GM12878 (cell line): ENCODE results near the gene TMCO6. TPM values are rescaled to one million over a fixed set of nuclear protein-coding genes. Genes with fewer than 3 reads are reported as not detected.
"Not testable (repeated sequence)": the region's sequence is repeated elsewhere in the genome, so short reads cannot be mapped to it uniquely, and the experiment has no call there.

ENCODE experiments used
- ATAC-seq: fragments of 200-7000 bp; cut with Tn5 transposase; 3 replicates; pipeline ENCODE4 v1.9.1; 2020; ENCODE audit warnings: mild to moderate bottlenecking, moderate library complexity
- BruUV-seq: library from RNA; stranded (reverse); fragments of 400-500 nt; replicated peaks from 2 replicates; lab custom pipeline; 2021; lab: Mats Ljungman, UMichigan
- CTCF ChIA-PET: fragments of 300-600 bp; sonication (Branson Sonifier 250); formaldehyde crosslinking; extraction: SDS; loops from one replicate; lab custom pipeline; 2021; ENCODE audit warnings: inconsistent platforms; lab: Yijun Ruan, JAX
- POLR2A ChIA-PET: fragments of 350-600 bp; formaldehyde crosslinking; extraction: SDS; loops from one replicate; lab custom pipeline; 2021; ENCODE audit warnings: inconsistent platforms; lab: Charles Lee
- RAD21 ChIA-PET: fragments of 300-600 bp; sonication (Branson Sonifier 250); formaldehyde crosslinking; loops from one replicate; lab custom pipeline; 2023; ENCODE audit warnings: antibody characterized with exemption; ENCODE audit not compliant: unreplicated experiment; lab: Charles Lee
- SMC1A ChIA-PET: fragments of 300-600 bp; sonication (Branson Sonifier 250); formaldehyde crosslinking; loops from one replicate; lab custom pipeline; 2023; ENCODE audit not compliant: unreplicated experiment, uncharacterized antibody; lab: Charles Lee
- DNase-seq: peaks from one replicate; pipeline ENCODE4 v3.0.0-alpha.2; 2011; ENCODE audit warnings: low read depth, low spot score
- FAIRE-seq: peaks from 3 replicates; lab custom pipeline; 2011; peaks lifted over from hg19 to GRCh38; lab: Jason Lieb, UNC
- H2AFZ ChIP-seq: 2 replicates; pipeline ENCODE4 v1.6.0; 2011; ENCODE audit warnings: low read depth, low read length, control low read depth; ENCODE audit not compliant: control insufficient read depth
- H3K27ac ChIP-seq: 2 replicates; pipeline ENCODE4 v1.5.1; 2011; ENCODE audit warnings: control low read depth; ENCODE audit not compliant: control insufficient read depth, insufficient read depth
- H3K27me3 ChIP-seq, 2 experiments: replicated peaks in 1 of 2; 2 replicates each; pipeline versions ENCODE4 v1.6.0 to v1.6.1; 2011; ENCODE audit warnings: low read length in 1 of 2; ENCODE audit not compliant: control insufficient read depth in 2 of 2, insufficient read depth in 2 of 2
- H3K36me3 ChIP-seq, 2 experiments: 2 replicates each; pipeline ENCODE4 v1.5.1; 2011; ENCODE audit warnings: low read length in 1 of 2; ENCODE audit not compliant: control insufficient read depth in 2 of 2, insufficient read depth in 2 of 2
- H3K4me1 ChIP-seq: 2 replicates; pipeline ENCODE4 v1.6.1; 2011; ENCODE audit warnings: mild to moderate bottlenecking, low read length, moderate library complexity, mixed read lengths; ENCODE audit not compliant: control insufficient read depth, insufficient read depth
- H3K4me2 ChIP-seq: 2 replicates; pipeline ENCODE4 v1.6.0; 2011; ENCODE audit warnings: control low read depth; ENCODE audit not compliant: control insufficient read depth, insufficient read depth
- H3K4me3 ChIP-seq: fragments of 200-600 bp; sonication (generic); 2 replicates; pipeline ENCODE4 v1.5.1; 2016
- H3K79me2 ChIP-seq: 2 replicates; pipeline ENCODE4 v1.6.0; 2011; ENCODE audit warnings: low read length; ENCODE audit not compliant: control insufficient read depth, insufficient read depth
- H3K9ac ChIP-seq: 2 replicates; pipeline ENCODE4 v1.8.0; 2011; ENCODE audit warnings: low read length, control low read depth, mixed read lengths; ENCODE audit not compliant: control insufficient read depth, insufficient read depth
- H3K9me3 ChIP-seq: replicated peaks from 3 replicates; pipeline ENCODE4 v1.5.1; 2011; ENCODE audit warnings: mild to moderate bottlenecking, low read length; ENCODE audit not compliant: control insufficient read depth, insufficient read depth
- H4K20me1 ChIP-seq: 2 replicates; pipeline ENCODE4 v1.6.0; 2011; ENCODE audit not compliant: control insufficient read depth, insufficient read depth
- CBFB ChIP-seq: IDR thresholded peaks from 2 replicates; pipeline ENCODE4 v1.6.1; 2016; ENCODE audit warnings: antibody characterized with exemption, low read depth
- MXI1 ChIP-seq: fragments of 150-350 bp; IDR thresholded peaks from 2 replicates; pipeline ENCODE4 v1.6.1; 2011; ENCODE audit warnings: low read depth, mild to moderate bottlenecking, inconsistent platforms, low read length, improper control_type of control experiment
- RAD21 ChIP-seq: IDR thresholded peaks from 2 replicates; pipeline ENCODE4 v1.6.1; 2011; ENCODE audit warnings: mild to moderate bottlenecking, low read depth, low read length, moderate library complexity; ENCODE audit not compliant: insufficient read depth
- WGBS: methylation state at CpG from one replicate; pipeline ENCODE4 v1.1.6; 2016; ENCODE audit warnings: low lambda C conversion rate; ENCODE audit not compliant: insufficient replicate concordance, insufficient coverage; ENCODE audit errors: missing lambda C conversion rate; 5-methylcytosine and 5-hydroxymethylcytosine counted together
- in situ Hi-C: fragments of 300-500 bp; cut with MboI; formaldehyde crosslinking; loops from 9 replicates; pipeline ENCODE4 v1.14.3; 2018; ENCODE audit warnings: mixed read lengths
- intact Hi-C: fragments of 100-400 bp; cut with micrococcal nuclease; formaldehyde crosslinking; loops from one replicate; pipeline ENCODE4 v1.14.2; 2022; ENCODE audit not compliant: unreplicated experiment
- polyA plus RNA-seq, 11 experiments: library from polyadenylated mRNA; depleted of rRNA in 4 of 11; unstranded in 6 of 11; stranded (reverse) in 5 of 11; fragments of >200 nt; fragmentation: Nextera tagmentation in 4 of 11; fragmentation: Illumina TruSeq in 1 of 11; extraction: Ambion mirVana in 4 of 11; extraction: Trizol in 1 of 11; gene quantifications; 1 replicate in 1 of 11; 2 replicates in 10 of 11; pipeline versions ENCODE4 v1.2.1 to v1.2.3, GENCODE V29; 2011 to 2016; ENCODE audit warnings: inconsistent platforms in 2 of 11, missing spikeins in 2 of 11, low read depth in 1 of 11
- total RNA-seq, 4 experiments: library from RNA; depleted of rRNA in 3 of 4; stranded (reverse); fragments of >200 nt in 3 of 4; fragmentation: Illumina TruSeq in 1 of 4; extraction: Trizol in 1 of 4; gene quantifications; 2 replicates each; pipeline versions ENCODE4 v1.2.1 to v1.2.3, GENCODE V29; 2013 to 2021
- TF ChIP-seq, protein P1 (sequence below): IDR thresholded peaks from 2 replicates; pipeline ENCODE4 v1.6.1; 2012; ENCODE audit warnings: mild to moderate bottlenecking, low read depth, low read length
- TF ChIP-seq, protein P2 (sequence below): fragments of 450-650 bp; IDR thresholded peaks from 2 replicates; pipeline ENCODE4 v1.6.1; 2017; ENCODE audit warnings: antibody characterized with exemption, mild to moderate bottlenecking, moderate library complexity
- TF ChIP-seq, protein P3 (sequence below): fragments of 450-650 bp; formaldehyde crosslinking; IDR thresholded peaks from 2 replicates; pipeline ENCODE4 v1.5.0; 2022; ENCODE audit warnings: mild to moderate bottlenecking, missing genetic modification characterization

Gene TMCO6
- total and polyA plus RNA-seq, 10 of the 15 experiments (the other 5 are each of a cell fraction or from before 2014, with no cell fraction given): 4.1 to 21.6 (median 11.7) TPM

DNA sequence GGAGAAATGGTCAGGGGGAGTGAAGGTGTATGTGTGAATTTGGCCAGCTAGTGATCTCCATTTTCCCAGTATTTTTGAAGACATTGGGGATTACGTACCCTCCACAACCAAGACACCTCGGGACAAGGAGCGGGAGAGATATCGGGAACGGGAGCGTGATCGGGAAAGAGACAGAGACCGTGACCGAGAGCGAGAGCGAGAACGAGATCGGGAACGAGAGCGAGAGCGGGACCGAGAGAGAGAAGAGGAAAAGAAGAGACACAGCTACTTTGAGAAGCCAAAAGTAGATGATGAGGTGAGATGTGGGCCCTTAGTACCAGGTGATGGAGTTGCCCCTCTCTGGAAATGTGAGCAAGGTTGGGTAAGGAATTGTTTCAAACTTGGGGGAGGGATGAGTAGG, 19.6 kb downstream of the TMCO6 start:
- H3K27ac ChIP-seq: no peak overlapping the region
- TF ChIP-seq, protein P1, sequence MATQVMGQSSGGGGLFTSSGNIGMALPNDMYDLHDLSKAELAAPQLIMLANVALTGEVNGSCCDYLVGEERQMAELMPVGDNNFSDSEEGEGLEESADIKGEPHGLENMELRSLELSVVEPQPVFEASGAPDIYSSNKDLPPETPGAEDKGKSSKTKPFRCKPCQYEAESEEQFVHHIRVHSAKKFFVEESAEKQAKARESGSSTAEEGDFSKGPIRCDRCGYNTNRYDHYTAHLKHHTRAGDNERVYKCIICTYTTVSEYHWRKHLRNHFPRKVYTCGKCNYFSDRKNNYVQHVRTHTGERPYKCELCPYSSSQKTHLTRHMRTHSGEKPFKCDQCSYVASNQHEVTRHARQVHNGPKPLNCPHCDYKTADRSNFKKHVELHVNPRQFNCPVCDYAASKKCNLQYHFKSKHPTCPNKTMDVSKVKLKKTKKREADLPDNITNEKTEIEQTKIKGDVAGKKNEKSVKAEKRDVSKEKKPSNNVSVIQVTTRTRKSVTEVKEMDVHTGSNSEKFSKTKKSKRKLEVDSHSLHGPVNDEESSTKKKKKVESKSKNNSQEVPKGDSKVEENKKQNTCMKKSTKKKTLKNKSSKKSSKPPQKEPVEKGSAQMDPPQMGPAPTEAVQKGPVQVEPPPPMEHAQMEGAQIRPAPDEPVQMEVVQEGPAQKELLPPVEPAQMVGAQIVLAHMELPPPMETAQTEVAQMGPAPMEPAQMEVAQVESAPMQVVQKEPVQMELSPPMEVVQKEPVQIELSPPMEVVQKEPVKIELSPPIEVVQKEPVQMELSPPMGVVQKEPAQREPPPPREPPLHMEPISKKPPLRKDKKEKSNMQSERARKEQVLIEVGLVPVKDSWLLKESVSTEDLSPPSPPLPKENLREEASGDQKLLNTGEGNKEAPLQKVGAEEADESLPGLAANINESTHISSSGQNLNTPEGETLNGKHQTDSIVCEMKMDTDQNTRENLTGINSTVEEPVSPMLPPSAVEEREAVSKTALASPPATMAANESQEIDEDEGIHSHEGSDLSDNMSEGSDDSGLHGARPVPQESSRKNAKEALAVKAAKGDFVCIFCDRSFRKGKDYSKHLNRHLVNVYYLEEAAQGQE: no peak
- TF ChIP-seq, protein P2, sequence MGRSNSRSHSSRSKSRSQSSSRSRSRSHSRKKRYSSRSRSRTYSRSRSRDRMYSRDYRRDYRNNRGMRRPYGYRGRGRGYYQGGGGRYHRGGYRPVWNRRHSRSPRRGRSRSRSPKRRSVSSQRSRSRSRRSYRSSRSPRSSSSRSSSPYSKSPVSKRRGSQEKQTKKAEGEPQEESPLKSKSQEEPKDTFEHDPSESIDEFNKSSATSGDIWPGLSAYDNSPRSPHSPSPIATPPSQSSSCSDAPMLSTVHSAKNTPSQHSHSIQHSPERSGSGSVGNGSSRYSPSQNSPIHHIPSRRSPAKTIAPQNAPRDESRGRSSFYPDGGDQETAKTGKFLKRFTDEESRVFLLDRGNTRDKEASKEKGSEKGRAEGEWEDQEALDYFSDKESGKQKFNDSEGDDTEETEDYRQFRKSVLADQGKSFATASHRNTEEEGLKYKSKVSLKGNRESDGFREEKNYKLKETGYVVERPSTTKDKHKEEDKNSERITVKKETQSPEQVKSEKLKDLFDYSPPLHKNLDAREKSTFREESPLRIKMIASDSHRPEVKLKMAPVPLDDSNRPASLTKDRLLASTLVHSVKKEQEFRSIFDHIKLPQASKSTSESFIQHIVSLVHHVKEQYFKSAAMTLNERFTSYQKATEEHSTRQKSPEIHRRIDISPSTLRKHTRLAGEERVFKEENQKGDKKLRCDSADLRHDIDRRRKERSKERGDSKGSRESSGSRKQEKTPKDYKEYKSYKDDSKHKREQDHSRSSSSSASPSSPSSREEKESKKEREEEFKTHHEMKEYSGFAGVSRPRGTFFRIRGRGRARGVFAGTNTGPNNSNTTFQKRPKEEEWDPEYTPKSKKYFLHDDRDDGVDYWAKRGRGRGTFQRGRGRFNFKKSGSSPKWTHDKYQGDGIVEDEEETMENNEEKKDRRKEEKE: no peak
- no peak for TF ChIP-seq RAD21
- TF ChIP-seq, protein P3, sequence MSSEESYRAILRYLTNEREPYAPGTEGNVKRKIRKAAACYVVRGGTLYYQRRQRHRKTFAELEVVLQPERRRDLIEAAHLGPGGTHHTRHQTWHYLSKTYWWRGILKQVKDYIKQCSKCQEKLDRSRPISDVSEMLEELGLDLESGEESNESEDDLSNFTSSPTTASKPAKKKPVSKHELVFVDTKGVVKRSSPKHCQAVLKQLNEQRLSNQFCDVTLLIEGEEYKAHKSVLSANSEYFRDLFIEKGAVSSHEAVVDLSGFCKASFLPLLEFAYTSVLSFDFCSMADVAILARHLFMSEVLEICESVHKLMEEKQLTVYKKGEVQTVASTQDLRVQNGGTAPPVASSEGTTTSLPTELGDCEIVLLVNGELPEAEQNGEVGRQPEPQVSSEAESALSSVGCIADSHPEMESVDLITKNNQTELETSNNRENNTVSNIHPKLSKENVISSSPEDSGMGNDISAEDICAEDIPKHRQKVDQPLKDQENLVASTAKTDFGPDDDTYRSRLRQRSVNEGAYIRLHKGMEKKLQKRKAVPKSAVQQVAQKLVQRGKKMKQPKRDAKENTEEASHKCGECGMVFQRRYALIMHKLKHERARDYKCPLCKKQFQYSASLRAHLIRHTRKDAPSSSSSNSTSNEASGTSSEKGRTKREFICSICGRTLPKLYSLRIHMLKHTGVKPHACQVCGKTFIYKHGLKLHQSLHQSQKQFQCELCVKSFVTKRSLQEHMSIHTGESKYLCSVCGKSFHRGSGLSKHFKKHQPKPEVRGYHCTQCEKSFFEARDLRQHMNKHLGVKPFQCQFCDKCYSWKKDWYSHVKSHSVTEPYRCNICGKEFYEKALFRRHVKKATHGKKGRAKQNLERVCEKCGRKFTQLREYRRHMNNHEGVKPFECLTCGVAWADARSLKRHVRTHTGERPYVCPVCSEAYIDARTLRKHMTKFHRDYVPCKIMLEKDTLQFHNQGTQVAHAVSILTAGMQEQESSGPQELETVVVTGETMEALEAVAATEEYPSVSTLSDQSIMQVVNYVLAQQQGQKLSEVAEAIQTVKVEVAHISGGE (CRISPR knock-in tag): no peak
- no peak for TF ChIP-seq MXI1
- no peak for TF ChIP-seq CBFB
- ATAC-seq (no peak), DNase-seq (no peak), FAIRE-seq (no peak)
- intact Hi-C loops: no loop called here
- H3K79me2 ChIP-seq: no peaks in the 10 kb centered on the region
- no peak overlapping the region for H3K9ac ChIP-seq
- no peaks in the 10 kb centered on the region for H3K27me3 ChIP-seq
- H3K9me3 ChIP-seq: no peaks in the 10 kb centered on the region
- POLR2A ChIA-PET: interaction anchor here (0.6 to 1.4 kb wide), 2 partner anchors 21 to 54 kb away, joined by 3 read pairs; no protein-coding TSS in a partner anchor
- SMC1A ChIA-PET: no interaction called here
- H4K20me1 ChIP-seq: no peaks in the 10 kb centered on the region
- BruUV-seq: no TSS peak
- WGBS: 92% methylated on average over 17 of the region's 17 CpGs
- no peak overlapping the region for H3K4me2 ChIP-seq
- RAD21 ChIA-PET: no interaction called here
- H3K4me1 ChIP-seq: no peaks in the 10 kb centered on the region
- CTCF ChIA-PET: interaction anchor here (0.9 kb wide), 1 partner anchor 24 kb away, joined by 3 read pairs; no protein-coding TSS in a partner anchor
- H3K4me3 ChIP-seq: no peak overlapping the region
- H3K36me3 ChIP-seq: peaks cover 16 to 32% of the 10 kb centered on the region in 2 experiments
- H2AFZ ChIP-seq: no peak overlapping the region
- in situ Hi-C loops: no loop called here

DNA sequence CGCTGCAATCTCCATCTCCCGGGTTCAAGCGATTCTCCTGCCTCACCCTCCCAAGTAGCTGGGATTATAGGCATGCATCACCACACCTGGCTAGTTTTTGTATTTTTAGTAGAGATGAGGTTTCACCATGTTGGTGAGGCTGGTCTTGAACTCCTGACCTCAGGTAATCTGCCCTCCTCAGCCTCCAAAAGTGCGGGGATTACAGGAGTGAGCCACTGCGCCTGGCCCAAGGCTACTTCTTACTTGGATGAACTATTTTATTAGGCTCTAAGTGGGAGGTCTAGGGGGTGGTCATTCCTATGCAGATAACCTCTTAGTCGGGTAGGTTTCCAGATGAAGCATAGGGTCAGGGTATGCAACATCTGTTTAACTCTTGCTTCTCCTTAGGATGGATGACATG, 21.1 kb downstream of the TMCO6 start:
- BruUV-seq, H3K4me3 ChIP-seq, ATAC-seq, DNase-seq, H3K9ac ChIP-seq, RAD21 ChIA-PET, H3K4me1 ChIP-seq, intact Hi-C loops, H3K9me3 ChIP-seq, in situ Hi-C loops, H3K4me2 ChIP-seq, H2AFZ ChIP-seq, SMC1A ChIA-PET, H4K20me1 ChIP-seq, H3K27ac ChIP-seq, H3K27me3 ChIP-seq, FAIRE-seq, CTCF ChIA-PET, H3K79me2 ChIP-seq: not testable (repeated sequence)
- WGBS: 97% methylated on average over 6 of the region's 6 CpGs
- peaks cover 16 to 27% of the 10 kb centered on the region in 2 experiments for H3K36me3 ChIP-seq
- POLR2A ChIA-PET: interaction anchor here (0.6 to 0.7 kb wide), 2 partner anchors 13 to 877 kb away, joined by 8 to 11 read pairs; partner anchors contain the start of genes IK and NDUFA2
